IPS DF 4.7 (cell line): ENCODE data around the gene MAB21L3.

ENCODE experiments used
- DNase-seq: peaks from one replicate; pipeline ENCODE4 v3.0.0-alpha.2; 2013; ENCODE audit warnings: low spot score; ENCODE audit errors: extremely low read depth

Gene MAB21L3

GRCh38 chr1:116165572-116165971, 54.4 kb downstream of the MAB21L3 start:
- DNase-seq = no peak

DNA sequence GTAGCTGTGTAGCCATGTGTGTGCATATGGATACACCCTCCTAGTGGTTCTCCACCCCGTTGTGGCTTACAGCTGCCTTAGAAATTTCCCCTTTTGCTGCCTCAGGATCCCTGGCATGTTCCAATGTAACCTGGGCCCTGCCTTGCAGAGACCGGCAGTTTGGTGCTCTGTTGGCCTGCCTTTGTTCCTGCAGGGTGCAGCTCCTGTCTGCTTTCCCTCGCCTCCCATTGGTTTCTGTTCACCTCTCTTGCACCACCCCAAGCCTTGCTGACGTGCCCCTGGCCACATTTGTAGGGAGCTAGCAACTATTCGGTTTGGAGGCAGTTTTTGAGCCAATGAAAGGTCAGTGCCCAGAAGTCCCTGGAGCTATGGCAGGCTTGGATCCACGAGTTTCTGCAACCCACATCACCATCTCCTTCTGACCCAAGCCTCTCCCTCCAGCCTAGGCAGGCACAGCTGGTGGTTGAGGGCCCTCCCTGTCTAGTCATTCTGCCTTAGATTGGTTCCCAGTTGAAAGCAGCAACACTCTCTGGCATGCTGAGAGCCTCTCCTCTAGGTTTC, 54.9 kb downstream of the MAB21L3 start:
- no peak for DNase-seq

DNA sequence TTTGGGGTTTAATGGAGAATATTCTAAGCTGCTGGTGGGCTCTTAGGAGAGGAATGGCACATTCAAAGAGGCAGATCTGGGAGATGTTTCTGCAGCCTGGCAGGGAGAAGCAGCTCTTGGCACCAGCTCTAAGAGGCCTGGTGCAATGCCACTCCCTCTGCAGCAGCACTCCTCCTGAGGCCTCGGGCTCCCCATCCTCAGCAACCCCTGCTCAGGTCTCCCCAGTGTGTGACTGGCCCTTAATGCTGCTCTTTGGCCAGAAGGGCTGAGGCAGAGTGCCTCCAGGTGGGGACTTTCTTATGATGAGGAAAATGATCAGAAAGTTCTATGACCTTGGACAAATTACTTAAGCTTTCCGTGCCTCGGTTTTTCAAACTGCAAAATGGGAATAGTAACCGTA, 55.5 kb downstream of the MAB21L3 start:
- DNase-seq = no peak

GRCh38 chr1:116167625-116168276, 56.6 kb downstream of the MAB21L3 start:
- DNase-seq = no peak

DNA sequence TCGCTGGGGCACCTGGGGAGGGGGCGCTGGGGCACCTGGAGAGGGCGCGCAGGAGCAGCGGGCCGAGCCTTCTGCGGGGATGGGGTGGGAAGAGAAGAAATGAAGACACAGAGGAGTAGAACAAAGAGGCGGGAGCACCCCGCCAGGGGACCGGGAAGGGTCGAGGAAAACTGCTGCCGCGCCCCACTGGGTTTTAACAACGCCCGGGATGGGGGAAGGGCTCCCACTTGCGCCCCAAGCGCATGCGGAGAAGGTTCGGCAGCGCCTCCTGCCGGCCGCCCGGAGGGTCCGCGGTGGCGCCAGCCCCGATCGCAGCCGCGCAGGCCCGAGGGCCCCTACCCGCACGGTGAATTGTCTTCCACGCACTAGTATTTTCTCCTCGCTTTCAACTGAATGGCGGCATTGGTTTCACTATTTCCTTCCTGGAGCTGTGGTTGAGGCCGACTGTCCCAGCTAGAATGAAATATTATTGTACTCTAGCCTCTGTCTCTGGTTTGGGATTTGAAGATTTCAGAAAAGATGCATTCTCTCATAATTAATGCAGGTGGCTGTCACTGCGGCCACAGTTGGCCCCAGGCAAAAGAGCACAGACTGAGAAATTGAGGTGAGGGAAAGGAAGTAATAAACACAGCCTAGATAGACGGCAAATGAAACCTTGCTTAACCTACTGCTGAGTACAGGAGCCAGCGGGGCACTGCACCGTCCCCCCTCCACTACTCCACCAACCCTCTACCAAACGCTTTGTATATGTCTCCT, 57.3 kb downstream of the MAB21L3 start:
- peak; percentile 38 for DNase-seq

- DNase-seq = no peak
Observed at GRCh38 chr1:116169898-116170297, 58.7 kb downstream of the MAB21L3 start.

DNA sequence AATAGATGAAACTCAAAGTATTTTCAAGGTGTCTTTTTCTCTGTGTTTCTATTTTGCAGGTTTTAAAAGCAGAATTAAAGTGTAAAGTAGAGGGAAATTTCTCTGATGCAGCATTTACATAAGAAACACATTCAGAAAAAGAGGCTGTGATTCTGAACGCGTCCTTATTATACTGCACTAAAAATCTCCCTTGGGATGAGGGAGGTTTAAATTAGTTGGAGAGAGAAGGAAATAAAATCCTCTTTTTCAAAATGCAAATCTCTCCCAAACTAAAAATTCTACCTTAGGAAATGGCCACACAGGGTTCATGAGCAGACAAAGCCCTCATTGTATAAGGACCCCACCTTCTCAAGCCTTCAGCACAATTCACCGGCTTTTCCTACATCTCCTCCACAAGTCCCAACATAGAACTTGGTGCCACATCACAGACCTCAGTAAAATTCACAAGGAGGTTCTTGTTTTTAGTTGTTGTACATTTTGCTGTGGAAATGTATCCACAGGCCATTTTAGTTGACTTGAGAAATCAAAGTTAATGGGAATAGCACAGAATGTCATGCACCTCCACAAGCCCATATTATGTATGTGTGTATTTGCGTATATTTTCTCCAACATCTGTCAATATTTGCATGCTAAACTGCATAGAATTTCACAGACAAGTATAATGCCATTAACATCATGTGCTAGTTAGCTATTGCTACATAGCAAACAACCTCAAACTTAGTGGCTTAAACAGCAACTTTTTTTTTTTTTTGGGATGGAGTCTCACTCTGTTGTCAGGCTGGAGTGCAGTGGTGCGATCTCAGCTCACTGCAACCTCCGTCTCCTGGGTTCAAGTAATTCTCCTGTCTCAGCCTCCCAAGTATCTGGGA, 59.8 kb downstream of the MAB21L3 start:
- no peak for DNase-seq

DNA sequence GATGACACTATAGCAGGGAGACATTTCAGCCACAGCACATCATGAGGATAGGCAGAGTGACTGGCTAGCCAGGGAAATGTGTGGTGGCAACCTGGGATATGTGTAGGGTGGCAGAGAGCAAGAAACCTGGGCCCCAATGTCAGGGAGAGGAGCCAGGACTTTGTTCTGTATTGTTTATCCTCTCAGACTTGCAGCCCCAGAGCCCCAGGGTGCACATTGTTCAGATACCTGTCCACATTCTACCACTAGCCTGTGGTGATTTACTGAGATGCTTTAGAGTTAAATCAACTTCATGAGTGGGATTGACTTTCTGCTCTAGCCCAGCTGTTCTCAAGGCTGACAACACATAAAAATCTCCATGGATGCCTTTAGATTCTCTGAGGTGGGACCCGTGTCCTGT, 61.5 kb downstream of the MAB21L3 start:
- no peak for DNase-seq

DNA sequence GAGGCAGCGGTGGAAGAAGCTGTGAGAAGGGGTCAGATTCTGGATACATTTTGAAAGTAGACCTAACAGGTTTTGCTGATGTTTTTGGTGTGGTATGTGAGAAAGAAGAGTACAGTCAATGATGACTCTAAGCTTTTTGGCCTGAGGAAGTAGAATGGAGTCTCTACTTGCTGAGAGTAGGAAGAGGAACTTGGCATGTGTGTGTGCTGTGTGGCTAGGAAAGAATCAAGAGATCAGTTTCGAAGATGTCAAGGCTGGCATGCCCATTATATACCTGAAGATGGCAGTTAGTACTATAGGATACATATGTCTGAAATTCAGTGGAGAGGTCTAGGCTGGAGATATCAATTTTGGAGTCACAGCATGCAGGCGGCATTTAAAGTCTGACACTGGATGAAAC, 64.4 kb downstream of the MAB21L3 start:
- no peak for DNase-seq

DNA sequence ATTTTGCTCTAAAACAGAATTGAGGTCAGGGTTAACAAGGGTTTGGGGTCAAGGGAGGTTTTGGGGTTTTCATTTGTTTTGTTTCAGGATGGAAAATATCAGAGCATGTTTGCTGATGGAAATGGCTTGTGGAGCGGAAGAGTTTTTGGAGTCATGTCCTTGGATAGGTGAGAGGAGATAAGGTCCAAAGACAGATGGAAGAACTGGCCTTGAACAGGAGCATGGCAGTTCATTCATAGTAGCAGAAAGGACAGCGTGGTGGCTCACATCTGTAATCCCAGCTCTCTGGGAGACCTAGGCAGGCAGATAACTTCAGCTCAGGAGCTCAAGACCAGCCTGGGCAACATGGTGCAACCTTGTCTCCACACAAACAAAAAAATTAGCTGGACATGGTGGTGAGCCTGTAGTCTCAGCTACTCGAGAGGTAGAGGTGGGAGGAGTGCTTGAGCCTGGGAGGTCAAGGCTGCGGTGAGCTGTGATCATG, 65.1 kb downstream of the MAB21L3 start:
- no peak for DNase-seq

DNA sequence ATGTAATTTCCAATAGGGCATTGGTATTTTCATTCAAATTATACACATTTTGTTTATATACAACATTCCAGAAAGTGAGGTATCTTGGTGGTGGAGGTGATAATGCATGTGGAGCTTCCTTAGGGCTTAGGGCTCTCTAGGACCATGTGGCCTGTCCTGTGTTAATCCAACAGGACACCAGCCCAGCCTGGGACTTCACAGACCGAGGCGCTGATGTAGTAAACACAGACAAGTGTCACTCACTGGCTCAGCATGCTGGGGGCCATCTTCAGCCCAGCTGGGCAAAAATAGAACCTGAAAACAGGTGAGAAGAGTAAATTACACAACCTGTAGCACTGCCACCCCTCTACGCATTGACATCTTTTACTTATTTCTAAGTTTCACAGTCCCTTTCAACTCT, 66.7 kb downstream of the MAB21L3 start:
- DNase-seq = no peak

DNA sequence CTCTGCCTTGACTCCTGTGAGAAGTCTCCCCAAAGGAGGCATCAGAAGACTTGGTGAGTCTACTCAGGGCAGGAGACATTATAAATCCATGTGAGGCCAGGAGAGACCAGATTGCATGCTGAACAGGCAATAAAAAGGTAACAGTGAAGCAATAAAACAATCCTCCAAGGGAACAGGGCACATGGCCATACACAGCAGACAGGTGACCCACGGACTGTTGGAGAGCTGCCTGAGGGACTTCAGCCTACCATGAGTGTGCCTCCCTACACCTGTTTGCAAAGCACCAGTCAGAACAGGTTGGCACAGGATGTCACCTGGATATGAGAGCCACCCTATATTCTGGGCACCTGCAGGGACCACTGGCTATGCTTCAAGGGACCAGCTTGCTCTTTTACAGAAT, 67.6 kb downstream of the MAB21L3 start:
- DNase-seq = no peak

- no peak for DNase-seq
Observed at GRCh38 chr1:116179419-116179818, 68.2 kb downstream of the MAB21L3 start.

DNA sequence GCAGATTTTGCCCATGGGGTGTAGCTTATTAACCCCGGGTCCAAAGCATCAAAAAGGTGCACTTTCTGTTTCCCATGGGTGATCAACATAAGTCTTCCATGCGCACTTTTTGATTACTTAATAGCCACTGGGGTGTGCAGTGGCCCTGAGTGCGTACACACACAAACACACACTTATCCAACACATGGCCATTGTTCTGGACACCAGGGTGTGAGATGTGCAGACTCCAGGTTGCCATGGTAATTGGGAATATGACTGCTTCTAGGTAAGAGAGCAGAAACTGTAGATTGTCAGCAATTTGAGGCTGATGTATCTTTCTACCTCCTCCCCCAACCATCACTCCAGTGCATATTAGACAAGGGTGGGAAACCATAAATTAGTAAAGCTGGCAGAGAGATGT, 68.8 kb downstream of the MAB21L3 start:
- DNase-seq = no peak

GRCh38 chr1:116182019-116182714, 71.0 kb downstream of the MAB21L3 start:
- no peak for DNase-seq
